GM23248 (cell line): Measurements from ENCODE around the gene ZNF322.
"Not testable (repeated sequence)": the region's sequence is repeated elsewhere in the genome, so short reads cannot be mapped to it uniquely, and the experiment has no call there.

ENCODE experiments used
- EZH2 ChIP-seq: fragments of 200-600 bp; sonication (generic); IDR thresholded peaks from 2 replicates; pipeline ENCODE4 v1.6.1; 2018; ENCODE audit warnings: antibody characterized with exemption, mild to moderate bottlenecking; ENCODE audit not compliant: insufficient read depth, poor library complexity, severe bottlenecking
- EZH2phosphoT487 ChIP-seq: fragments of 200-600 bp; sonication (generic); IDR thresholded peaks from 2 replicates; pipeline ENCODE4 v1.6.1; 2018; ENCODE audit warnings: antibody characterized with exemption, moderate library complexity, mild to moderate bottlenecking, low read depth; ENCODE audit not compliant: insufficient read depth

- TF ChIP-seq EZH2, EZH2phosphoT487: not testable (repeated sequence)
Measured at GRCh38 chr6:26705352-26705751, 45.8 kb upstream of the ZNF322 start.
